22Rv1 (cell line): ENCODE results near the gene BDP1.

Experiments
- H3K27ac ChIP-seq: fragments of 450-650 bp; 2 replicates; pipeline ENCODE4 v1.5.1; 2017
- CTCF ChIP-seq: fragments of 450-650 bp; IDR thresholded peaks from 2 replicates; pipeline ENCODE4 v1.5.1; 2017; ENCODE audit warnings: mild to moderate bottlenecking
- ZFX ChIP-seq: fragments of 450-650 bp; IDR thresholded peaks from 2 replicates; pipeline ENCODE4 v1.6.1; 2017; ENCODE audit warnings: antibody characterized with exemption, borderline replicate concordance

Gene BDP1

GRCh38 chr5:71582945-71583584 is 127.6 kb downstream of the BDP1 start:
- TF ChIP-seq ZFX (no peak), CTCF (no peak)
- H3K27ac ChIP-seq = peak overlapping the region; percentile 85

- TF ChIP-seq CTCF (no peak), ZFX (no peak)
- peak overlapping the region; percentile 85 for H3K27ac ChIP-seq
Measured at GRCh38 chr5:71586052-71586940, 130.8 kb downstream of the BDP1 start.

GRCh38 chr5:71586941-71587765 is 131.7 kb downstream of the BDP1 start, which contains the start of gene MCCC2:
Gene MCCC2 (plus strand): TSS chr5:71587340. CDS start chr5:71587426, 86 bp downstream.
- peak within 1 kb of the TSS; percentile 85 for H3K27ac ChIP-seq

GRCh38 chr5:71587766-71588532 is 132.5 kb downstream of the BDP1 start:
- peak overlapping the region; percentile 85 for H3K27ac ChIP-seq
- TF ChIP-seq CTCF = no peak
- no peak for TF ChIP-seq ZFX

More at GRCh38 chr5:71586941-71587765, 131.7 kb downstream of the BDP1 start, which contains the start of gene MCCC2:
- no peak for TF ChIP-seq ZFX
- no peak for TF ChIP-seq CTCF

- H3K27ac ChIP-seq = peak overlapping the region; percentile 85
Measured at GRCh38 chr5:71588533-71588885, 133.1 kb downstream of the BDP1 start.

More at GRCh38 chr5:71588533-71588885, 133.1 kb downstream of the BDP1 start:
- TF ChIP-seq ZFX = no peak
- no peak for TF ChIP-seq CTCF
